DND-41 (cell line): ENCODE measurements around the gene AUP1.

Experiments
- ATAC-seq: fragments of 200-7000 bp; cut with Tn5 transposase; 3 replicates; pipeline ENCODE4 v1.9.1; 2021; ENCODE audit warnings: low read depth; ENCODE audit not compliant: insufficient read depth
- DNase-seq: peaks from one replicate; pipeline ENCODE4 v3.0.0-alpha.2; 2020
- H2AFZ ChIP-seq: 2 replicates; pipeline ENCODE4 v1.6.0; 2012; ENCODE audit warnings: low read depth, low read length
- H3K27ac ChIP-seq: 2 replicates; pipeline ENCODE4 v1.5.1; 2012; ENCODE audit warnings: low read length, inconsistent platforms
- H3K27me3 ChIP-seq: fragments of 200-600 bp; sonication (generic); 2 replicates; pipeline ENCODE4 v1.6.0; 2012; ENCODE audit warnings: low read length, mild to moderate bottlenecking, inconsistent platforms; ENCODE audit not compliant: insufficient read depth, poor library complexity
- H3K36me3 ChIP-seq: 2 replicates; pipeline ENCODE4 v1.5.1; 2012; ENCODE audit warnings: low read length, inconsistent platforms; ENCODE audit not compliant: insufficient read depth
- H3K4me1 ChIP-seq: 2 replicates; pipeline ENCODE4 v1.5.1; 2012; ENCODE audit warnings: mild to moderate bottlenecking, low read length; ENCODE audit not compliant: insufficient read depth
- H3K4me2 ChIP-seq: 2 replicates; pipeline ENCODE4 v1.6.0; 2012; ENCODE audit warnings: mild to moderate bottlenecking, moderate library complexity, low read length, inconsistent platforms; ENCODE audit not compliant: insufficient read depth
- H3K4me3 ChIP-seq, 2 experiments: fragments of 200-600 bp in 1 of 2; shearing (Covaris generic) in 1 of 2; 2 replicates each; pipeline ENCODE4 v1.5.1; 2012 to 2016; ENCODE audit warnings: inconsistent platforms in 2 of 2, low read length in 2 of 2, mild to moderate bottlenecking in 2 of 2, low read depth in 1 of 2, moderate library complexity in 1 of 2
- H3K79me2 ChIP-seq: 2 replicates; pipeline ENCODE4 v1.6.0; 2012; ENCODE audit warnings: low read length, inconsistent platforms; ENCODE audit not compliant: insufficient read depth
- H3K9ac ChIP-seq: 2 replicates; pipeline ENCODE4 v1.6.0; 2012; ENCODE audit warnings: low read depth, mild to moderate bottlenecking, inconsistent platforms, low read length, moderate library complexity
- H3K9me3 ChIP-seq: 2 replicates; pipeline ENCODE4 v1.5.1; 2012; ENCODE audit warnings: low read length, moderate library complexity, mild to moderate bottlenecking, inconsistent platforms; ENCODE audit not compliant: insufficient read depth, severe bottlenecking
- H4K20me1 ChIP-seq: 2 replicates; pipeline ENCODE4 v1.6.0; 2012; ENCODE audit warnings: low read length; ENCODE audit not compliant: insufficient read depth
- CTCF ChIP-seq: IDR thresholded peaks from 2 replicates; pipeline ENCODE4 v1.5.1; 2012; ENCODE audit warnings: borderline replicate concordance, low read length, moderate library complexity, mild to moderate bottlenecking; ENCODE audit not compliant: poor library complexity, severe bottlenecking; ENCODE audit errors: extremely low read depth
- EZH2 ChIP-seq: IDR thresholded peaks from 3 replicates; pipeline ENCODE4 v1.6.1; 2012; ENCODE audit warnings: borderline replicate concordance, low read depth, mild to moderate bottlenecking, moderate library complexity, low read length, inconsistent platforms; ENCODE audit not compliant: severe bottlenecking

The AUP1 gene

DNA sequence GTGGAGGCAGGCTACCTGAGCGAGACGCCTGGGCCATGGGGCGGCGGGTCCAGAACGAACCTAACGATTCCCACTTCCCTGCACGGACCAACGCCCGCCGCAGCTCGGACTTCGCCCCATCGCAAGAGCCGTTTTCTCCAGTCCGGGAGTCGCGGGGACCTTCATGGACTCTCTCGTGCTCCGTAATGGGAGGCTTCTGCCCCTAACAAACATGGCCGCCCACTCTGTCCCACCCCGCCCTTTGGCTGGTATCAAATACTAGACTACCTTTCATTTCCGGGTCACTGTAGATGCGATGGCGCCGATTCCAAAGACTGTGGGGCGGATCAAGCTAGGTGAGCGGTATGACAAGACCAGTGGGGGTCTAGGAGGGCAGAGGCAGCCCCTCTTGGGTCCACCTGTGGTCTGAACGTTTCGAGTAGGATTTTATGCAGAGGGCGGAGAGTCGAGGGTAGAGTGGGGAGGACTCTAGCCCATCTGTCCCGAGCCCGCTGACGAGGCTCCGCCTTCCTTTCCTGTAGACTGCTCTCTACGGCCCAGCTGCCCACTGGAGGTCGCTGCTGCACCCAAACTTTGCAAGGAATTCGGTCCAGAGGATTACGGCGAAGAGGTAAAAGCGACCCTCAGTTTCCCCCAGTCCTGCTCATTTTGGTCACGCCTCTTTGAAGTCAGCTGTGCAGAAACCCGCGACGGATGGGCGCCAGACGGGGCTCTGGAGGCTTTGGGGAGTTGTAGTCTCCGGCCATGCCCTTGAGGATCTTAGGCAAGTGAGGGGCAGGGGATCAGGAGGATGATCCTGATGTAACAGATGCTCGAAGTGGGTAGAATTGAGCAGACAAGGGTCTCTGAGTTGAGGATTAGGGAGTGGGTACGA, 46.5 kb downstream of the AUP1 start, which contains the start of the genes CCDC142 and TTC31:
Gene CCDC142, minus strand, starts transcription at position 198 of the 874 bp plus-strand sequence. Its CDS starts 161 bp downstream, at position 37.
Gene TTC31, plus strand, starts transcription at position 281 of the 874 bp plus-strand sequence. Its CDS starts 15 bp downstream, at position 296.
- H4K20me1 ChIP-seq: peaks cover 15% of the 10 kb centered on the region
- peak within 1 kb of the TSS; percentile 99 for H3K27ac ChIP-seq
- ATAC-seq (peak; percentile 88), DNase-seq (peak; percentile 96)
- H2AFZ ChIP-seq: peak within 1 kb of the TSS; percentile 99
- TF ChIP-seq EZH2 (no peak), CTCF (peak; percentile 97)
- H3K36me3 ChIP-seq: peaks cover 53% of the 10 kb centered on the region
- H3K4me3 ChIP-seq: peak within 1 kb of the TSS; percentile 88 to 95
- peaks cover 61% of the 10 kb centered on the region for H3K79me2 ChIP-seq
- peaks cover 40% of the 10 kb centered on the region for H3K4me1 ChIP-seq
- peak within 1 kb of the TSS; percentile 92 for H3K9ac ChIP-seq
- peak within 1 kb of the TSS; percentile 100 for H3K4me2 ChIP-seq
- no peaks in the 10 kb centered on the region for H3K27me3 ChIP-seq
- no peaks in the 10 kb centered on the region for H3K9me3 ChIP-seq

GRCh38 chr2:74481961-74482800, 47.3 kb downstream of the AUP1 start:
- H3K4me2 ChIP-seq: peak overlapping the region; percentile 100
- ATAC-seq (peak; percentile 55), DNase-seq (peak; percentile 65)
- H3K4me1 ChIP-seq: peaks cover 40% of the 10 kb centered on the region
- H3K79me2 ChIP-seq: peaks cover 61% of the 10 kb centered on the region
- peak overlapping the region; percentile 92 for H3K9ac ChIP-seq
- H3K9me3 ChIP-seq: no peaks in the 10 kb centered on the region
- peak overlapping the region; percentile 88 to 95 for H3K4me3 ChIP-seq
- TF ChIP-seq CTCF (no peak), EZH2 (no peak)
- peaks cover 56% of the 10 kb centered on the region for H3K36me3 ChIP-seq
- peak overlapping the region; percentile 99 for H2AFZ ChIP-seq
- peak overlapping the region; percentile 99 for H3K27ac ChIP-seq
- peaks cover 15% of the 10 kb centered on the region for H4K20me1 ChIP-seq
- no peaks in the 10 kb centered on the region for H3K27me3 ChIP-seq

- H3K79me2 ChIP-seq: peaks cover 58% of the 10 kb centered on the region
- ATAC-seq: no peak
These were observed 48.1 kb downstream of the AUP1 start for GRCh38 chr2:74481431-74481830.

More at GRCh38 chr2:74481431-74481830, 48.1 kb downstream of the AUP1 start:
- Histone ChIP-seq H3K27ac (peak overlapping the region; percentile 99), H3K36me3 (peaks cover 59% of the 10 kb centered on the region), H3K4me1 (peaks cover 40% of the 10 kb centered on the region), H3K9ac (peak overlapping the region; percentile 92), H2AFZ (no peak overlapping the region), H3K9me3 (no peaks in the 10 kb centered on the region), H3K4me3 (peak overlapping the region; percentile 88 to 95; a peak in 3 of 4 replicates), H3K27me3 (no peaks in the 10 kb centered on the region), H4K20me1 (peaks cover 15% of the 10 kb centered on the region), H3K4me2 (peak overlapping the region; percentile 100)
- no peak for DNase-seq
- no peak for TF ChIP-seq EZH2
- TF ChIP-seq CTCF: no peak
